ENCODE data around the gene HIP1. TPM values are rescaled to one million over a fixed set of nuclear protein-coding genes. Genes with fewer than 3 reads are reported as not detected.

HIP1 gene
- total and polyA plus RNA-seq, 9 of the 15 experiments (the other 6 are each of a cell fraction or from before 2014, with no cell fraction given) = 2.4 to 13.7 (median 9.5) TPM

DNA sequence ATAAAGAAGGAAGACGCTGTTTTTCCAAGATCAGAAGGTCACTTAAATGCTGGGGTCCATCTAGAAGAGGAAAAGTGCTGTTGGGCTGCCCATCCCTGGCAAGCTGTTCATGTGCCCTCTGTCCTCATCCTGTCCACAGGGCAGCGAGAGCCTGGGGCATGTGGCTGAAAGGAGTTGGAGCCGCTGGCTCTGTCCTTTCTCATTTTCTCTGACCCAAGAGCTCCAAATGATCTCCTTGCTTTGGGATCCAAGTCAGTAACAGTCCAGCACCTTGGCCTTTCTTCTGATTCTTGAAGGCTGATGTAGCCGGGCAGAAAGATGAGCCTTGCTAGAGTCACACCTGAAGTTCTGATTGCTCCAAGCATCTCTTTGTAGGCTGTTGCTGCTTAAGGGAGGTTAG is 202.2 kb downstream of the HIP1 start (continued):
- TF ChIP-seq, protein P1, sequence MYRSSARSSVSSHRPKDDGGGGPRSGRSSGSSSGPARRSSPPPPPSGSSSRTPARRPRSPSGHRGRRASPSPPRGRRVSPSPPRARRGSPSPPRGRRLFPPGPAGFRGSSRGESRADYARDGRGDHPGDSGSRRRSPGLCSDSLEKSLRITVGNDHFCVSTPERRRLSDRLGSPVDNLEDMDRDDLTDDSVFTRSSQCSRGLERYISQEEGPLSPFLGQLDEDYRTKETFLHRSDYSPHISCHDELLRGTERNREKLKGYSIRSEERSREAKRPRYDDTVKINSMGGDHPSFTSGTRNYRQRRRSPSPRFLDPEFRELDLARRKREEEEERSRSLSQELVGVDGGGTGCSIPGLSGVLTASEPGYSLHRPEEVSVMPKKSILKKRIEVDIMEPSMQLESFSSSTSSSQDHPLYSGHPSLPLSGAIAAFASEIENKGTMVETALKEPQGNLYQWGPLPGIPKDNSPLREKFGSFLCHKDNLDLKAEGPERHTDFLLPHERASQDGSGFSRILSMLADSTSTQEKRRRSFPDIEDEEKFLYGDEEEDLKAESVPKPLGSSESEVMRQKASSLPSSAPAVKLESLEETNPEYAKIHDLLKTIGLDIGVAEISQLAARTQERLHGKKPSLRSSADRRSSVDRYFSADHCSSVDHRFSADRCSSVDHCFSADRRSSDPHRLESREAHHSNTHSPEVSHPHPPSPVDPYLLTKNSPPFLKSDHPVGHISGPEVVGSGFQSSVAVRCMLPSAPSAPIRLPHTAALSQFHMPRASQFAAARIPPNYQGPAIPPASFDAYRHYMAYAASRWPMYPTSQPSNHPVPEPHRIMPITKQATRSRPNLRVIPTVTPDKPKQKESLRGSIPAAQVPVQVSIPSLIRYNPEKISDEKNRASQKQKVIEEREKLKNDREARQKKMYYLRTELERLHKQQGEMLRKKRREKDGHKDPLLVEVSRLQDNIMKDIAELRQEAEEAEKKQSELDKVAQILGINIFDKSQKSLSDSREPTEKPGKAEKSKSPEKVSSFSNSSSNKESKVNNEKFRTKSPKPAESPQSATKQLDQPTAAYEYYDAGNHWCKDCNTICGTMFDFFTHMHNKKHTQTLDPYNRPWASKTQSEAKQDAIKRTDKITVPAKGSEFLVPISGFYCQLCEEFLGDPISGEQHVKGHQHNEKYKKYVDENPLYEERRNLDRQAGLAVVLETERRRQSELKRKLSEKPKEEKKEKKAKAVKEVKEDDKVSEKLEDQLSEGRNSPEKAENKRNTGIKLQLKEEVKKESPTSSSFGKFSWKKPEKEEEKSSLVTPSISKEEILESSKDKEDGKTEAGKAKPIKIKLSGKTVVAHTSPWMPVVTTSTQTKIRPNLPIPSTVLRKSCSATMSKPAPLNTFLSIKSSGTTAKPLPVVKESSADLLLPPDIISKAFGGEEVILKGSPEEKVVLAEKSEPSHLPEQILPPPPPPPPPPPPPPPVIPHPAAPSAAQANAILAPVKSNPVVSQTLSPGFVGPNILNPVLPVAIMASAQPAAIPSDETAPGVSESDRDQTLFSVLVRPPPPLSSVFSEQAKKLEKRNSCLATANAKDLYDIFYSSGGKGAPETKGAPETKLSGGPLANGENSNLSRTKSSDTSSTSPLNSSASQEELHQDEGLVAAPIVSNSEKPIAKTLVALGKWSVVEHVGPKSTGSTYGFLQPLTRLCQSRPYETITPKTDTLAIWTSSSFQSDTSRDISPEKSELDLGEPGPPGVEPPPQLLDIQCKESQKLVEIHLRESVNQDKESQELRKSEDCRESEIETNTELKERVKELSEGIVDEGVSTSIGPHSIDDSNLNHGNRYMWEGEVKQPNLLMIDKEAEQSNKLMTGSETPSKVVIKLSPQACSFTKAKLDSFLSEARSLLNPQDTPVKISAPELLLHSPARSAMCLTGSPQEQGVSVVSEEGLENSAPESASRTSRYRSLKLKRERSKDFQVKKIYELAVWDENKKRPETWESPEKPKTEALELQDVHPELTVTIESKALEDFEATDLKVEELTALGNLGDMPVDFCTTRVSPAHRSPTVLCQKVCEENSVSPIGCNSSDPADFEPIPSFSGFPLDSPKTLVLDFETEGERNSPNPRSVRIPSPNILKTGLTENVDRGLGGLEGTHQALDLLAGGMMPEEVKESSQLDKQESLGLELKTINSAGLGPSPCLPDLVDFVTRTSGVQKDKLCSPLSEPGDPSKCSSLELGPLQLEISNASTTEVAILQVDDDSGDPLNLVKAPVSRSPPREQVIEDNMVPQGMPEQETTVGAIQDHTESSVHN (IDR thresholded peaks at IDR 0.05; ENCODE audit: borderline replicate concordance in 1 of 2, low read depth in 1 of 2) = no peak
- TF ChIP-seq ZSCAN32 (CRISPR knock-in tag; IDR thresholded peaks at IDR 0.05) (no peak), NFXL1 (CRISPR knock-in tag; IDR thresholded peaks at IDR 0.05) (no peak), MEIS2 (IDR thresholded peaks at IDR 0.05; ENCODE audit: partially characterized antibody) (no peak), DPF2 (IDR thresholded peaks at IDR 0.05) (no peak), KLF1 (tag; IDR thresholded peaks at IDR 0.05) (no peak), ZNF324 (CRISPR knock-in tag; IDR thresholded peaks at IDR 0.05) (no peak), FOXA3 (CRISPR knock-in tag; conservative IDR thresholded peaks at IDR 0.05 in 1 of 2, IDR thresholded peaks at IDR 0.05 in 1 of 2) (no peak), ATF7 (IDR thresholded peaks at IDR 0.05) (no peak)
- TF ChIP-seq, protein P2, sequence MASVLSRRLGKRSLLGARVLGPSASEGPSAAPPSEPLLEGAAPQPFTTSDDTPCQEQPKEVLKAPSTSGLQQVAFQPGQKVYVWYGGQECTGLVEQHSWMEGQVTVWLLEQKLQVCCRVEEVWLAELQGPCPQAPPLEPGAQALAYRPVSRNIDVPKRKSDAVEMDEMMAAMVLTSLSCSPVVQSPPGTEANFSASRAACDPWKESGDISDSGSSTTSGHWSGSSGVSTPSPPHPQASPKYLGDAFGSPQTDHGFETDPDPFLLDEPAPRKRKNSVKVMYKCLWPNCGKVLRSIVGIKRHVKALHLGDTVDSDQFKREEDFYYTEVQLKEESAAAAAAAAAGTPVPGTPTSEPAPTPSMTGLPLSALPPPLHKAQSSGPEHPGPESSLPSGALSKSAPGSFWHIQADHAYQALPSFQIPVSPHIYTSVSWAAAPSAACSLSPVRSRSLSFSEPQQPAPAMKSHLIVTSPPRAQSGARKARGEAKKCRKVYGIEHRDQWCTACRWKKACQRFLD (CRISPR knock-in tag; IDR thresholded peaks at IDR 0.05) = no peak
- TF ChIP-seq, protein P3, sequence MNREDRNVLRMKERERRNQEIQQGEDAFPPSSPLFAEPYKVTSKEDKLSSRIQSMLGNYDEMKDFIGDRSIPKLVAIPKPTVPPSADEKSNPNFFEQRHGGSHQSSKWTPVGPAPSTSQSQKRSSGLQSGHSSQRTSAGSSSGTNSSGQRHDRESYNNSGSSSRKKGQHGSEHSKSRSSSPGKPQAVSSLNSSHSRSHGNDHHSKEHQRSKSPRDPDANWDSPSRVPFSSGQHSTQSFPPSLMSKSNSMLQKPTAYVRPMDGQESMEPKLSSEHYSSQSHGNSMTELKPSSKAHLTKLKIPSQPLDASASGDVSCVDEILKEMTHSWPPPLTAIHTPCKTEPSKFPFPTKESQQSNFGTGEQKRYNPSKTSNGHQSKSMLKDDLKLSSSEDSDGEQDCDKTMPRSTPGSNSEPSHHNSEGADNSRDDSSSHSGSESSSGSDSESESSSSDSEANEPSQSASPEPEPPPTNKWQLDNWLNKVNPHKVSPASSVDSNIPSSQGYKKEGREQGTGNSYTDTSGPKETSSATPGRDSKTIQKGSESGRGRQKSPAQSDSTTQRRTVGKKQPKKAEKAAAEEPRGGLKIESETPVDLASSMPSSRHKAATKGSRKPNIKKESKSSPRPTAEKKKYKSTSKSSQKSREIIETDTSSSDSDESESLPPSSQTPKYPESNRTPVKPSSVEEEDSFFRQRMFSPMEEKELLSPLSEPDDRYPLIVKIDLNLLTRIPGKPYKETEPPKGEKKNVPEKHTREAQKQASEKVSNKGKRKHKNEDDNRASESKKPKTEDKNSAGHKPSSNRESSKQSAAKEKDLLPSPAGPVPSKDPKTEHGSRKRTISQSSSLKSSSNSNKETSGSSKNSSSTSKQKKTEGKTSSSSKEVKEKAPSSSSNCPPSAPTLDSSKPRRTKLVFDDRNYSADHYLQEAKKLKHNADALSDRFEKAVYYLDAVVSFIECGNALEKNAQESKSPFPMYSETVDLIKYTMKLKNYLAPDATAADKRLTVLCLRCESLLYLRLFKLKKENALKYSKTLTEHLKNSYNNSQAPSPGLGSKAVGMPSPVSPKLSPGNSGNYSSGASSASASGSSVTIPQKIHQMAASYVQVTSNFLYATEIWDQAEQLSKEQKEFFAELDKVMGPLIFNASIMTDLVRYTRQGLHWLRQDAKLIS (CRISPR knock-in tag; IDR thresholded peaks at IDR 0.05) = no peak
